Natural killer cell (primary cell): ENCODE measurements around the gene CDX1. TPM values are rescaled to one million over a fixed set of nuclear protein-coding genes. Genes with fewer than 3 reads are reported as not detected.

Experiments
- ATAC-seq, 3 donors: fragments of 150-1000 bp in 2 of 3; fragments of 200-7000 bp in 1 of 3; cut with Tn5 transposase; 1 replicate in 1 of 3; 2 replicates in 2 of 3; pipeline ENCODE4 v1.10.0; 2021; ENCODE audit warnings: mild to moderate bottlenecking in 2 of 3, moderate library complexity in 2 of 3
- DNase-seq, 2 donors: peaks; one replicate each; pipeline versions ENCODE4 v3.0.0 to v3.0.0-alpha.2; 2013 to 2021; ENCODE audit warnings: mixed read lengths in 1 of 2
- H3K27ac ChIP-seq: one replicate; pipeline ENCODE4 v1.5.1; 2013; ENCODE audit warnings: mild to moderate bottlenecking, low read length
- H3K27me3 ChIP-seq: one replicate; pipeline ENCODE4 v1.6.1; 2013; ENCODE audit warnings: low read length; ENCODE audit not compliant: control insufficient read depth, insufficient read depth
- H3K36me3 ChIP-seq: one replicate; pipeline ENCODE4 v1.6.1; 2013; ENCODE audit warnings: low read length; ENCODE audit not compliant: control insufficient read depth, insufficient read depth
- H3K4me1 ChIP-seq: one replicate; pipeline ENCODE4 v1.6.1; 2013; ENCODE audit warnings: low read length; ENCODE audit not compliant: control insufficient read depth, insufficient read depth
- H3K4me3 ChIP-seq: one replicate; pipeline ENCODE4 v1.5.1; 2013; ENCODE audit warnings: low read length
- H3K9me3 ChIP-seq: one replicate; pipeline ENCODE4 v1.6.1; 2013; ENCODE audit warnings: low read length; ENCODE audit not compliant: control insufficient read depth, insufficient read depth
- H3K27ac Mint-ChIP-seq, 2 donors: one replicate each; pipeline ENCODE4 v1.8.0; 2022; ENCODE audit warnings: mild to moderate bottlenecking in 2 of 2, mixed read lengths in 2 of 2, moderate library complexity in 1 of 2
- H3K27me3 Mint-ChIP-seq, 2 donors: one replicate each; pipeline ENCODE4 v1.8.0; 2022; ENCODE audit warnings: low read depth in 2 of 2, mixed read lengths in 2 of 2
- H3K36me3 Mint-ChIP-seq: one replicate; pipeline ENCODE4 v1.8.0; 2022; ENCODE audit warnings: mixed read lengths
- H3K4me1 Mint-ChIP-seq, 2 donors: one replicate each; pipeline ENCODE4 v1.8.0; 2022; ENCODE audit warnings: mixed read lengths in 2 of 2
- H3K4me3 Mint-ChIP-seq: one replicate; pipeline ENCODE4 v1.8.0; 2022; ENCODE audit warnings: mild to moderate bottlenecking, moderate library complexity, mixed read lengths
- H3K9me3 Mint-ChIP-seq, 2 donors: one replicate each; pipeline ENCODE4 v1.8.0; 2022; ENCODE audit warnings: mixed read lengths in 2 of 2
- CTCF ChIP-seq: fragments of 200-600 bp; IDR thresholded peaks from one replicate; pipeline ENCODE4 v1.8.0; 2022; ENCODE audit warnings: antibody characterized with exemption
- WGBS: methylation state at CpG from one replicate; pipeline ENCODE4 v1.1.7; 2013; ENCODE audit warnings: missing lambda C conversion rate; ENCODE audit not compliant: insufficient coverage; 5-methylcytosine and 5-hydroxymethylcytosine counted together
- intact Hi-C: fragments of 100-400 bp; cut with micrococcal nuclease; formaldehyde crosslinking; loops from one replicate; pipeline ENCODE4 v1.14.2; 2022
- total RNA-seq, 4 donors: library from RNA; stranded (reverse); fragments of 120-200 nt in 1 of 4; gene quantifications; one replicate each; pipeline versions ENCODE4 v1.2.3 to v1.2.4, GENCODE V29; 2013 to 2022

The CDX1 gene
- total RNA-seq, 3 donors from 2014 or later (not counting 1 experiment from before 2014, with no cell fraction given): not detected

DNA sequence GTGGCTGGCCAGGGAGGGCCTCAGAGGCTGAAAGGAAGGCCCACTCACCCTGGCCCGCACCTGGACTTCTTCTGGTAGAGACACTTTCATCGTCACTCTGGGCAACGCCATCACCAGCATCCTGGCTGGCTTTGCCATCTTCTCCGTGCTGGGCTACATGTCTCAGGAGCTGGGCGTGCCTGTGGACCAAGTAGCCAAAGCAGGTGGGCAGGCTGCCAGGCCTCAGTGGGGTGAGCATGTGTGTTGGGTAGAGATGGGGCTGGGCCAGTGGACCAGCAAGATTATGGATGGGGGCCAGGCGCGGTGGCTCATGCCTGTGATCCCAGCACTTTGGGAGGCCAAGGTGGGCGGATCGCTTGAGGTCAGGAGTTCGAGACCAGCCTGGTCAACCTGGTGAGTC is 35.9 kb downstream of the CDX1 start:
- H3K27ac Mint-ChIP-seq: no peak overlapping the region
- 92% methylated on average over 10 of the region's 10 CpGs for WGBS
- H3K36me3 Mint-ChIP-seq: no peaks in the 10 kb centered on the region
- peaks cover 4% of the 10 kb centered on the region for H3K27me3 ChIP-seq
- H3K9me3 ChIP-seq: no peaks in the 10 kb centered on the region
- no peak overlapping the region for H3K4me3 Mint-ChIP-seq
- peaks cover 13 to 31% of the 10 kb centered on the region in 2 donors for H3K27me3 Mint-ChIP-seq
- H3K4me3 ChIP-seq: no peak overlapping the region
- TF ChIP-seq CTCF: no peak
- H3K4me1 ChIP-seq: no peaks in the 10 kb centered on the region
- intact Hi-C loops: no loop called here
- DNase-seq (no peak), ATAC-seq (no peak)
- H3K4me1 Mint-ChIP-seq: no peaks in the 10 kb centered on the region
- no peaks in the 10 kb centered on the region for H3K9me3 Mint-ChIP-seq
- H3K36me3 ChIP-seq: no peaks in the 10 kb centered on the region
- no peak overlapping the region for H3K27ac ChIP-seq

- H3K9me3 Mint-ChIP-seq: no peaks in the 10 kb centered on the region
- H3K4me1 ChIP-seq: peaks cover 10% of the 10 kb centered on the region
- H3K36me3 Mint-ChIP-seq: no peaks in the 10 kb centered on the region
- no peaks in the 10 kb centered on the region for H3K9me3 ChIP-seq
- no peak overlapping the region for H3K27ac ChIP-seq
- H3K4me3 Mint-ChIP-seq: no peak overlapping the region
- no peak overlapping the region for H3K27ac Mint-ChIP-seq
- TF ChIP-seq CTCF: no peak
- H3K36me3 ChIP-seq: no peaks in the 10 kb centered on the region
- ATAC-seq (no peak), DNase-seq (no peak)
- 79% methylated on average over 12 of the region's 12 CpGs for WGBS
- H3K27me3 ChIP-seq: peaks cover 13% of the 10 kb centered on the region
- peaks cover 19 to 41% of the 10 kb centered on the region in 2 donors for H3K27me3 Mint-ChIP-seq
- H3K4me3 ChIP-seq: no peak overlapping the region
- intact Hi-C loops: no loop called here
- peaks cover 12 to 14% of the 10 kb centered on the region in 2 donors for H3K4me1 Mint-ChIP-seq
Observed at GRCh38 chr5:150203832-150204589, 37.4 kb downstream of the CDX1 start.

DNA sequence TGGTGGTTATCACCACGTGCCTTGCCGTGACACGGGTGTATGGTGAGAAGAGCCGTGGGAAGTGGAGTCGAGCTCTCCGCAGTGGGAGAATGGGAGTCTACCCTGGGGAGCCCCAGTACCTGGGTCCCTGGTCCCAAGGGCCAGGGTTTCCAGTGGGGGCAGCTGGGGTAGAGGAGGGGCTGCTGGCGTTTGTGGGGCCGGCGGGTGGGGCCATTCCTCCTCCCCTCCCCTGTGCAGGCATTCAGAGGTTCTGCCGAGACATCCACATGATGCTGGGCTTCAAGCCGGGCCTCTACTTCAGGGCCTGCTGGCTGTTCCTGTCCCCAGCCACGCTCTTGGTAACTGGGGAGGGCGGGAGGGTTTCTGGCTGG is 38.0 kb downstream of the CDX1 start:
- Mint-ChIP-seq H3K4me3 (no peak overlapping the region), H3K36me3 (no peaks in the 10 kb centered on the region), H3K9me3 (no peaks in the 10 kb centered on the region), H3K27me3 (peaks cover 19 to 35% of the 10 kb centered on the region in 2 donors), H3K4me1 (peaks cover 18 to 20% of the 10 kb centered on the region in 2 donors), H3K27ac (no peak overlapping the region)
- ATAC-seq (no peak), DNase-seq (no peak)
- no peak for TF ChIP-seq CTCF
- H3K36me3 ChIP-seq: no peaks in the 10 kb centered on the region
- 95% methylated on average over 13 of the region's 13 CpGs for WGBS
- H3K27ac ChIP-seq: no peak overlapping the region
- peaks cover 13% of the 10 kb centered on the region for H3K27me3 ChIP-seq
- H3K4me1 ChIP-seq: peaks cover 15% of the 10 kb centered on the region
- H3K9me3 ChIP-seq: no peaks in the 10 kb centered on the region
- no peak overlapping the region for H3K4me3 ChIP-seq
- intact Hi-C loops: no loop called here
